ENCODE data around the gene PLCB4.
A peak's percentile ranks its signal among the peaks of the same experiment; 100 is the strongest.

Gene PLCB4

GRCh38 chr20:9061434-9061833, 7.5 kb upstream of the PLCB4 start:
- no peak for DNase-seq (ENCODE audit: low read depth)

GRCh38 chr20:9062066-9062465, 6.8 kb upstream of the PLCB4 start:
- no peak for DNase-seq (ENCODE audit: low read depth)

GRCh38 chr20:9066191-9066590, 2.7 kb upstream of the PLCB4 start:
- no peak for DNase-seq (ENCODE audit: low read depth)

DNA sequence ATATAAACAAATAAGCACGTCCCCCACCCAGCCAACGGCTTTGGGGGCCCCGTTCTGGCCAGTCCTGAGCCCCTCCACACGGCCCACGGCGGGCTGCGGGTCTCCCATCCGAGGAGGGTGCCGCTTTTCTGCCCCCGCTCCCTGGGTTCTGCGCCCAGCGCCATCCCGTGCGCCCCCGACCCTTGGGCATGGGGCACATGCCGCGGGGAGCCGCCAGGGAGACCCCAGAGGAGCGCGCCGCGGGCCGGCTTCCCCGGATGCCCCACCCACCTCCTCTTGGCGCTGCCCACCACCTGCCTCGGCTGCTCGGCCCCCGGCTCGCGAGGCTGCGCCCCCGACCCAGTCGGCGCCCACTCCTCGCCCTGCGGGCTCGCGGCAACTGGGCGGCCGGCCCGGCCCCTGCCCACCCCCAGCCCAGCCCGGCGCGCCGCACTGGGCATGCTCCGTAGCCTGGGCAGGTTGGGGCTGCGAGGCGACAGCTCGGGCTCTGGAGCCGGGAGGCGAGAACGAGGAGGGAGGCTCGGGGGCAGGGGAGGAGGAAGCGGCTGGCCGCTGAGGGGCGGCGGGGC, 570 bp upstream of the PLCB4 start:
- no peak for DNase-seq (ENCODE audit: low read depth)

GRCh38 chr20:9070304-9070703, 1.4 kb downstream of the PLCB4 start:
- DNase-seq (ENCODE audit: low read depth): no peak

GRCh38 chr20:9071976-9072726, 3.3 kb downstream of the PLCB4 start:
- DNase-seq (ENCODE audit: low read depth): no peak

DNA sequence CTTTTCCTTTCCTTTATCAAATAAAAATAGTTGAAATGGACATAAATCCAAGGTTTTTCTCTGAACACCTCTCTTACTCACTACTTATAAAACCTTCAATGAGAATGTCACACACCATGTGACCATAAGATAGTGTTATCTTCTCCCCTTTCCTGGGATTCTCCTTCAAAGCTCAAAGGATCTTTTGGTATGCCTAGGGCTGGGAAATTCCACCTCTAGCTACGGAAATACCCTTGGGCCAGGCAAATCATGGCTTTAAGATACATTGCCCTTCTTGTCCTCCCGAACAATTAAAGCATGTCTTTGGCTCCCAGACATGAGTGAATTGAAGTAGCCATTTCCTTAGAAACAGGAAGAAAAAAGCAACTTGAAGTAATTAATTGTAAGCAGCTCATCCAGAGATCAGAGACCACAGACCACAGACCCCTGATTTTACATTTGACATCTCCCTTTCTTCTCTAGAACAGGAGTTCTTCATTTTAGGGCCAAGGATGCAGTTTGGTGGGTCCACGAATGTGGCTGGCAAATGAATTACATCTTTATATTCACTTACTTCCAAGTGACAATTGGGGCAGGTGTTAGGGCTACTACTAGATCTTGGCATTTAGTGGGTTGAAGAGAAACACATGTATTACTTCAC, 4.1 kb downstream of the PLCB4 start:
- DNase-seq (ENCODE audit: low read depth): no peak

- DNase-seq (ENCODE audit: low read depth): no peak
These were observed 6.6 kb downstream of the PLCB4 start for GRCh38 chr20:9075264-9076095.

DNA sequence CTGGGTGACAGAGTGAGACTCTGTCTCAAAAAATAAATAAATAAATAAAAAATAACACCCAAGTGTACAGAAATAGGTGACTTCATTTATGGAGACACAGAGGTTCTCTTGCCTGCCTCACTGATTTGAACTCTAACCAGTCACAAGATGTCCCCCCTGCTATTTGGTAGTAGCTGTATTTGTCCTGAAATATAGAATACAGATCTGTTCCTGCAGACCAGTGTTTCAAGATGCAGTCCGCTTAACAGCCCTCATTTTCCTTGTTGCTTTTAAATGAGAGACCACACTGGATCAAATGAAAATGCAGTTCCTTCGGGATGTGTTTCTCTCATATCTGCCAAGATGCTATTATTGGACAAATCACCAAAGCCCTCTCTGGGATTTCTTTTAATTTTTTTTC, 7.6 kb downstream of the PLCB4 start:
- no peak for DNase-seq (ENCODE audit: low read depth)

DNA sequence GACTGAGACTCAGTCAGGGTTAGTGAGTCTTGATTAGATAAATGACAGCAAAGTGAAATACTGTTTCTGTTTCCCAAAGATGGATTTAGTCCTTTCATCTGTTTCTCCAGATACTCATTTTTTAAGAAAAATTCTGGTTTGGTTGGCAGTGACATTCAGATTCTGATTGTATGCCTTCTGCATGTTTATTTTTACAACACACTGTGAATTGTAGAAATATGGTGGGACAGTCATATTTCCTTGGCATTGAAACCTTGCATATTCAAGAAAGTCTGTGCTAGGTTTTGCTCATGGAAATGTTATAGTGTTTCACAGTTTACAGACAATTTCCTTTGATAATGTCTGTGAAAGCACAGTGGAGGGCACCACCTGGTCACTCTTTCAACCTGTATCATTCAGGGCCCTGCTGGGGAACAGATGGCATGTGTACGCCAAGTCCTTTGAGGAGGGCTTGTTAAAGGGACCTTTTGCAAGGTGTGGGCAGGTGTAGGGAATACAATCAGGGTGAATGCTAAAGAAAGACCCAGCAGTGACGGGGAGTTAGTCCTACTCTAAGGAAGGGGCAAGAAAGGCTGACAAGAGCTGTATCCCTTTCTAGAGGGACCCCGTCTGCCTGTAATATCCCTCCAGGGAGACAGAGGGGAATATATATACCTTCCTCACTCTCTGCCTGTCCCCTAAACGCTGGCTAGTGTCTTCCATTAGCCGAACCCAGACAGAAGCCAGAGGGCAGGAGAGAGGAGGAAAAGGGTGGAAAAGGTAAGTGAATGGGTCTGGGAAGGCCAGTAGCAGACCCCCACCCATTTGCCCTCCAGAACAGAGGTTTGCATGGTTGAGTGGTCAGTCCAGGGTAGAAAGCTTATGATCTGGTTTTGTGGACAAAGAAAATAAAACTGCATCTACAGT, 10.2 kb downstream of the PLCB4 start:
- DNase-seq (ENCODE audit: low read depth): no peak

DNA sequence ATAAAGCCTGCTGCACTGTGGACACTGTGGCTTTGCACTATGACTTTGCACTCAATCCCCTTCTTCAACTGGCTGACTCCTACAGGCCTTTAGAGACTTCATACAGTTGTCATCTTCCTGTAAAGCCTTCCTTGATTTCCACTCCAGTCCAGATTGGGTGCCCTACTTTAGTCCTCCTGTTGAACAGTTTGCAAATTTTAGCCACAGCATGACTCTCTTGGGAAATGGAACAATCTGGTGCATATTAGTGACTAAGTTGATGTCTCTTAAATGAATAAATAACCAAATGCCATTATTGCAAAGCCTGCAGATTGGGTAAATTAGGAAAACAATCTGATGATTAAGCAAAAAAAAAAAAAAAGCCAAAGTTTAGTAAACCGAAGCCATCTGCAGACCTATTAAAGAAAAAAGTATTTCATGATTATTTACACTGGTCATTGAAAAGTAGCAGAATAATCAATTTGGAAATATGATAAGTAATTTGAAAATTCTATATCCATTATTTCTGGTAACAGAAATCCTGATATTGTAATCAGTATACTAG, 12.6 kb downstream of the PLCB4 start:
- peak; percentile 56 for DNase-seq (ENCODE audit: low read depth)

DNA sequence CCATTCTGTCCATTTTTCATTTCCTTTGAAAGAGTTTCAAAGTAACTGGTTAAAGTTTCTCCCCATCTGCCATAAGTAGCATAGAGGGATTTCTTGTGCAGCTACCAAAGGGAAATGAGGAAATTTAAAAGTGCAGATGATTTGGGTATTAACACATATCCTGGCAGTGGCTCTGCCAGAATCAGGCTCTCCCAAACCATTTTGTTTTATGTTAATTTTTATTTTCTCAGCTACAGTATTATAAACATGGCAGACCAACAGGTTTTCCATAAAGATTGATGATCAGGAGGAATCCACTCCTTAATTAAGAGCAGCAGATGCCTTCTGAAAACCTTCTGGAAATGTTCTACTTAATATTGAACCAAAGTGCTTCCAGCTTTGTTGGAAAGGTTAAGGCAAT, 13.9 kb downstream of the PLCB4 start:
- DNase-seq (ENCODE audit: low read depth): no peak

DNA sequence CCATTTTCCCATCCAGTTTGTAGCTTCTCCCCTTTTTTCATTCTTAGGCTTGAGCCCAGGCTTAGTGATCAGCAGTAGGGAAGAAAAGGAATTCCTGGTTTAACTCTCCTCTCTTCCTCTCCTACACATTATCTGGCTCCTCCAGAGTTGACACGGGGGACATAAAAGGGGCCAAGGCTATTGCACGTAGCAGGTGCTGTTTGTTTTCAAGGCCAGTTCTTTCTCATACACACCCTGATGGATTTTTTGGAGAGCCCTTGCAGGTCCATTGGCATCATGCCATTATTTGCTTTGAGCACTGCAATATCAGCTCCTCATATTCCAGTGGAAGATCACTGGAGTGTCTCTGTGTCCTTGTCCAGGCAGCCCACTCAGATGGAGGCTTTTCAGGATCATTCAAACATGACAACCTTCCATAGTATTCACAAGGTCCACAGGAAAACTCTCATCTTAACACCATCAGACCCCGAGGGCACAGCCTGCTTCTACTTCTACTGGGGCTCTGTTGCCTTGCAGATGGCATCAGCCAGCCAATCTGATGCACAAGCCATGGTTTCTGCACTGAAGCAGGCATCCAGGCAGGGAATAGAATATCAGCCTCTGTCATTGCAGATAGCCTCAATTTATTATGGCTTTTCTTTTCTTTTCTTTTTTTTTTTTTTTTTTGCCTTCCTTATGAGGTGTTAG, 18.8 kb downstream of the PLCB4 start:
- DNase-seq (ENCODE audit: low read depth): no peak

DNA sequence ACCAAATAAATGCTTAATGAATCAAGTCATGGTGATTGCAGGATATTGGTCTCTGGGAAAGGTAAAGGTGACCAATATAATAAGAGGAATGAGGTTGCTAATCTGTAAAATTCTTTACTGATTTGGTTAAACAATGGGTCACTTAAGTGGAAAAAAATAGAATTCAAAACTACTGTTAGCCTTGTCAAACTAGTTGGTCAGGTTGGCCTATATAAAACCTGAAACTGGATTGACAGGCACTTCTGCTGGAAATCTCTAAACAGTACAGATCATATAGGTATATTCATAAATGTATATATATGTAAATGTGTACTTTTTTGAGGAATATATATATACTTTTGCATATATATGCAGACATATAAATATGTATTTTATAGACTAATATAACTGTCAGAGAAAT, 19.7 kb downstream of the PLCB4 start:
- DNase-seq (ENCODE audit: low read depth): no peak

DNA sequence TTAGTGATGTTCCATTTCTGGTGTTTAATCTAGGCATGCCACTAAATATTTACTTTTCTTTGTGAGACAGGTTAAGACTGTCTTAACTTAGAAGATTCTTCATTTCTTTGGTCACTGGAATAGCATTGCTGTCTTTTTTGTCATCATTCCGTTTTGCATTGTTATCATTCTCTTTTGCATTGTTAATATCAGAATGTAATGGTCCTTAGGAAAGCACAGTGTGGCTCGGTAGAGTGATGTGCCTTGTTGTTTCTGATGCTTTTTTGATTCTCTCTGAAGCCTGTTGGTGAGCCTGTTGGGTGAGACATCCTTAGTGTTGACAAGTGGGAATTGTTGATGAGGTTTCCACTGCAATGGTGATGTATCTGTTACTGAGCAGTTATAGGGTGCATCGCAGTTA, 23.2 kb downstream of the PLCB4 start:
- DNase-seq (ENCODE audit: low read depth): no peak

- no peak for DNase-seq (ENCODE audit: low read depth)
These were observed 23.8 kb downstream of the PLCB4 start for GRCh38 chr20:9092655-9093054.

DNA sequence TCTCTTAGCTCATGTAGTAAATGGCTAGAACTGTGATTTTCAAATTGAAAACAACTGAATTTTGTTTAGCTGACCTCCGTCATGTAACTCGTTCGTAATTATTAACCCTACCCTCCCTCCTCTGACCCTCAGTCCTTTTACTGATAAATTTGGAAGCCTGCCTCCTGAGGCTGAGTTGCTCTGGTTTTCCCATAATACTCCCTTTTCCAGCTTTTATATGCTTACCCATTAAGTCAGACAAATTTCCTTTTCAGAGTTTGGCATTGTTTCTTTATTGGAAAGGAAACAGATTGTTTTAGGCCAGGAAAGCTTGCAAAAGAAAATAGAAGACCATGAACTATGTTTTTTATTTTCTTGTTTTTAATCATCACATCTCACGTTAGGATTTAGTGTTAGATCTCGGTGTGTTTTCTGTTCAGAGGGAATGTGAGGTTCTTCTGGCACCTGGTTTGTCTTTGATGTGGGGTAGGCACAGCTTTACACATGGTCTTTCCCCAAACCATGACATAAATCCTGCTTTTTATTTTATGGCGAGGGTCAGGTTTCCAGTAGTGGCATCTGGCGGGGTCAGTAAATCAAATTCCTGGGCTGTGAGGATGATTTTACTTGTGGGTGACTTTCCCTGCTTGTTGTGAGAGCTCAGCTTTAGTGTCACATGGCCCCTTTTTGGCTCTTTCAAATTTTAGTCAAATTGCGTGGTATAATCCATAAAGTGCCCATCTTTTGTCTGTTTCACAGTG, 24.5 kb downstream of the PLCB4 start:
- DNase-seq (ENCODE audit: low read depth): no peak

DNA sequence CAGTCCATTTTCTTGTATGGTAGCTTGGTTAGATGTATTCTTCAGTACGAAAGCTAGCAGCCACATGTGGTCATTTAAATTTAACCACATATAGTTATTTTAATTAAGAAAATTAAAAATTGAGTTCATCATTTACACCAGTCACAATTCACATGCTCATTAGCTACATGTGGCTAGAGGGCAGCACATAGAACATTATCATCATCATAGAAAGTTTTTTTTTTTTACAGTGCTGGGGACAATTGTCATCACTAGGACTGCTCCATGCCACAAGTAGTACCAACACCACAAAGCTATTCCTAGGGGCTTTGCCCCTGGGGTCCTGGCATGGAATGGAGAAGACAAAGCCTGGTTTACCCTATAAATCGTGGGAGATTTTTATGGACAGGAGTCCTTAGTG, 30.5 kb downstream of the PLCB4 start:
- no peak for DNase-seq (ENCODE audit: low read depth)

DNA sequence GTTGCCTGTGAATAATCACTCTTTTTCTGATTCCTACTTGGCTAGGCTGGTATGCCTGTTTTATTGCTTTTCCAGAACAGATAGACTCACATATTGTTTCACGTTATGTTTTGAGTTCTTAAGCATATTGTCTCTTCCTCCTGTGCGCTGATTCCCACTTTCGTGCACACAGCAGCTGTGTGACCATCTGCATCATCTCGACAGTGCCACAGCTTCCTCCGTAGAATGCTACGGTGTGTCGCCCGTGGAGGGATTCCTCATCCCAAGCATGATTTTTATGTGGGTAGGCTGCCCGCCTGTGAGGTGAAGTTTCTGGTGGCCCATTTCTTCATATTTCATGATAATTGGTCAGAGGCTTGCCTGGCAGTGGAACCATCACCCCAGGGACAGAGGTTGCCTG, 31.8 kb downstream of the PLCB4 start:
- DNase-seq (ENCODE audit: low read depth): no peak

DNA sequence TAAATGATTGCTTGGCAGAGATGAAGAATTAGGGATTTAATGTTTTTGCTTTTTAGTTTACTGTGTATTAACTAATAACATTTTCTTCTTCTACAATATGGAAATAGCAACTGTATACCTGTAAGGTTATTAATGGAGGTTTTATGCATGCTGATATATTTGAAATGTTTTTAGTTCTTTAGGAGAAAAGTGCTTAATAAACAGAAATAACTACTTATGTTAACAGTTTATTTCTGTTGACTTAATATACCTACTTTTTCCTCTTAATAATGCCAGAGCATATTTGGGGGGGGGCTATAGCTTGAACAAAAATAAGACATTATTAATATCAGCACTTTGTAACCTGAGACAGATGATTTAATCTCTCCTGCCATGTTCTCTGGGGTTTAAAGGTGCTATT, 33.6 kb downstream of the PLCB4 start:
- no peak for DNase-seq (ENCODE audit: low read depth)
